Mesenteric fat pad (tissue), 1 donor: Measurements from ENCODE around the gene FBXO44. TPM values are rescaled to one million over a fixed set of nuclear protein-coding genes. Genes with fewer than 3 reads are reported as not detected.

Experiments
- DNase-seq: peaks from one replicate; pipeline ENCODE4 v3.0.0-alpha.2; 2020; ENCODE audit warnings: low spot score
- total RNA-seq: library from RNA; stranded (reverse); fragmentation: NEBNext Ultra II Directional; extraction: Animal tissue kit (Norgen Biotek cat#: 25700); gene quantifications from one replicate; pipeline ENCODE4 v1.2.1, GENCODE V29; 2021
- donor health status: DM: yes; HTN: yes; CAD: no.

Gene FBXO44
- total RNA-seq, 1 donor from 2014 or later: 12.1 TPM

- no peak for DNase-seq
These were observed 497 bp downstream of the FBXO44 start for GRCh38 chr1:11654939-11655808.

- DNase-seq: no peak
These were observed 3.0 kb downstream of the FBXO44 start for GRCh38 chr1:11657654-11658053.

- no peak for DNase-seq
These were observed 3.9 kb downstream of the FBXO44 start for GRCh38 chr1:11658542-11658941.

GRCh38 chr1:11659748-11660147 lies 5.1 kb downstream of the FBXO44 start:
- DNase-seq: no peak

- no peak for DNase-seq
These were observed 6.4 kb downstream of the FBXO44 start for GRCh38 chr1:11661103-11661502.

GRCh38 chr1:11664336-11665065 lies 9.8 kb downstream of the FBXO44 start:
- no peak for DNase-seq

GRCh38 chr1:11668516-11668915 lies 13.8 kb downstream of the FBXO44 start:
- DNase-seq: no peak

GRCh38 chr1:11670747-11671146 lies 16.1 kb downstream of the FBXO44 start:
- no peak for DNase-seq

- DNase-seq: no peak
These were observed 16.5 kb downstream of the FBXO44 start for GRCh38 chr1:11671205-11671543.

- no peak for DNase-seq
These were observed 17.0 kb downstream of the FBXO44 start for GRCh38 chr1:11671544-11672286.

GRCh38 chr1:11673089-11673769 lies 18.6 kb downstream of the FBXO44 start:
- no peak for DNase-seq

- no peak for DNase-seq
These were observed 19.8 kb downstream of the FBXO44 start for GRCh38 chr1:11674488-11674887.

GRCh38 chr1:11675325-11675724 lies 20.6 kb downstream of the FBXO44 start:
- no peak for DNase-seq

GRCh38 chr1:11676386-11677103 lies 21.9 kb downstream of the FBXO44 start:
- no peak for DNase-seq

- DNase-seq: no peak
These were observed 23.8 kb downstream of the FBXO44 start for GRCh38 chr1:11678442-11678841.

GRCh38 chr1:11680270-11681070 lies 25.8 kb downstream of the FBXO44 start:
- DNase-seq: no peak

GRCh38 chr1:11681071-11681771 lies 26.5 kb downstream of the FBXO44 start, which contains the start of gene MAD2L2:
Gene MAD2L2 (minus strand): TSS chr1:11681148. CDS start chr1:11680601, 547 bp downstream.
- DNase-seq: peak; percentile 98

GRCh38 chr1:11682287-11682771 lies 27.7 kb downstream of the FBXO44 start:
- no peak for DNase-seq

GRCh38 chr1:11682799-11683198 lies 28.1 kb downstream of the FBXO44 start:
- DNase-seq: no peak
